Body of pancreas (tissue), 4 donors: ENCODE results near the gene DMAP1. TPM values are rescaled to one million over a fixed set of nuclear protein-coding genes. Genes with fewer than 3 reads are reported as not detected.

ENCODE experiments used
- ATAC-seq: fragments of 150-250 bp; one replicate; pipeline ENCODE4 v1.9.1; 2016
- DNase-seq, 4 donors: peaks; one replicate each; pipeline ENCODE4 v3.0.0-alpha.2; 2019
- H3K27ac ChIP-seq, 4 donors: fragments of 200-600 bp; sonication (generic); 1 replicate in 3 of 4; 2 replicates in 1 of 4; pipeline versions ENCODE4 v1.5.1 to v1.6.1; 2016 to 2019; ENCODE audit warnings: mild to moderate bottlenecking in 1 of 4, mixed read lengths in 1 of 4, moderate library complexity in 1 of 4
- H3K27me3 ChIP-seq, 2 donors: fragments of 200-600 bp; sonication (generic); one replicate each; pipeline ENCODE4 v1.6.0; 2016; ENCODE audit warnings: mild to moderate bottlenecking in 1 of 2
- H3K36me3 ChIP-seq, 2 donors: fragments of 200-600 bp; sonication (generic); replicated peaks in 1 of 2; 2 replicates each; pipeline ENCODE4 v1.5.1; 2016; ENCODE audit warnings: low read depth in 2 of 2; ENCODE audit not compliant: insufficient read depth in 1 of 2
- H3K4me1 ChIP-seq: fragments of 200-600 bp; sonication (generic); one replicate; pipeline ENCODE4 v1.6.0; 2016
- H3K4me3 ChIP-seq, 2 donors: fragments of 200-600 bp; sonication (generic); 1 replicate in 1 of 2; 2 replicates in 1 of 2; pipeline ENCODE4 v1.5.1; 2016 to 2019
- H3K9me3 ChIP-seq, 3 donors: fragments of 200-600 bp; sonication (generic); 1 replicate in 2 of 3; 2 replicates in 1 of 3; pipeline ENCODE4 v1.5.1; 2016
- POLR2A ChIP-seq, 3 donors: fragments of 450-650 bp; IDR thresholded peaks; one replicate each; pipeline ENCODE4 v1.6.1; 2016; ENCODE audit warnings: antibody characterized with exemption in 3 of 3, mild to moderate bottlenecking in 2 of 3
- WGBS, 2 donors: methylation state at CpG; one replicate each; pipeline ENCODE4 v1.1.5; 2017; 5-methylcytosine and 5-hydroxymethylcytosine counted together
- intact Hi-C: fragments of 100-400 bp; cut with DNase I; formaldehyde crosslinking; loops from one replicate; pipeline ENCODE4 v1.15.1; 2023
- total RNA-seq, 2 donors: library from RNA; depleted of rRNA; stranded (reverse); fragments of >200 nt; gene quantifications; one replicate each; pipeline ENCODE4 v1.1.0, GENCODE V29; 2016
- TF ChIP-seq, protein P1 (sequence below), 7 experiments: fragments of 450-650 bp in 4 of 7; fragments of 200-600 bp in 3 of 7; sonication (generic) in 3 of 7; IDR thresholded peaks; one replicate each; pipeline ENCODE4 v1.5.1; 2016 to 2019; ENCODE audit warnings: antibody characterized with exemption in 7 of 7

Gene DMAP1
- total RNA-seq, 2 donors from 2014 or later = 39.2 to 93.3 TPM

DNA sequence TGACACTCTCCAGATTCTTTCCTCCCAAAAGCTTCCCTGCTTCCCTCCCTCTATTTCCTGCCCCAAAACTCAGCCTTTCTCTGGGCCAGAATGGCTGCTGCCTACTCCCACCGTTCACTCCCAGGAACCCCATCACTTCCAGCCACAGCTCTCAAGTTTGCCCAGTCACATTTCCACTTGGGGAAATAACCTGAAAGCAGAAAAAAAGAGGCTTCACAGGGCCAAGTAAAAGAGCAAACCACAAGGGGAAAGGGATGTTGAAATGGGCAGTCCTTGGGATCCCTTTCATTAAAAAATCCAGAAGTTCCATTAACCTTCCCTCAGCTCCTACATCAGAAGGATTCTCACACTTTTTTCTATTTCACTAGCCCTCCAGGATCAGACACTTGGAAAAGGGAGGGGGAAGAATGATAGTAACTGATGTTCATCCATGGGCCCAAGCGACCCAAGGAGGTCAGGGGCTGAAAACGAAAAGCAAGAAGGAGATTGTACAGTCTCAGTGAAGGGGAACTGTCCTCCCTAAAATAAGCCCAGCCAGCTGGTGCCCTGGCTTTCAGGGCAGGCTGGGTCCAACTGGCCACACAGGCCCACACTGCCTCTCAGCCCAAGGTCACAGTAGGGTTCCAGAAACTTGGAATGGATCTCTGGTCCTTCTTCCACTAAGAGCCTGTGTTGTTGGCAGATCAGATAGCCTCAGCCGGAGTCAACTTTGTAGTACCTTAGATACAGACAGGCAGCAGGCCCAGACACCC, 49.7 kb downstream of the DMAP1 start:
- intact Hi-C loops = no loop called here
- ATAC-seq = no peak
- Histone ChIP-seq H3K27ac (no peak overlapping the region), H3K36me3 (no peaks in the 10 kb centered on the region), H3K4me3 (no peak overlapping the region), H3K27me3 (no peaks in the 10 kb centered on the region), H3K4me1 (no peaks in the 10 kb centered on the region), H3K9me3 (no peaks in the 10 kb centered on the region)
- DNase-seq = no peak
- WGBS, 2 donors = 71 to 94% methylated on average over 4 of the region's 4 CpGs
- TF ChIP-seq POLR2A (IDR thresholded peaks at IDR 0.05) = no peak
- TF ChIP-seq, protein P1, sequence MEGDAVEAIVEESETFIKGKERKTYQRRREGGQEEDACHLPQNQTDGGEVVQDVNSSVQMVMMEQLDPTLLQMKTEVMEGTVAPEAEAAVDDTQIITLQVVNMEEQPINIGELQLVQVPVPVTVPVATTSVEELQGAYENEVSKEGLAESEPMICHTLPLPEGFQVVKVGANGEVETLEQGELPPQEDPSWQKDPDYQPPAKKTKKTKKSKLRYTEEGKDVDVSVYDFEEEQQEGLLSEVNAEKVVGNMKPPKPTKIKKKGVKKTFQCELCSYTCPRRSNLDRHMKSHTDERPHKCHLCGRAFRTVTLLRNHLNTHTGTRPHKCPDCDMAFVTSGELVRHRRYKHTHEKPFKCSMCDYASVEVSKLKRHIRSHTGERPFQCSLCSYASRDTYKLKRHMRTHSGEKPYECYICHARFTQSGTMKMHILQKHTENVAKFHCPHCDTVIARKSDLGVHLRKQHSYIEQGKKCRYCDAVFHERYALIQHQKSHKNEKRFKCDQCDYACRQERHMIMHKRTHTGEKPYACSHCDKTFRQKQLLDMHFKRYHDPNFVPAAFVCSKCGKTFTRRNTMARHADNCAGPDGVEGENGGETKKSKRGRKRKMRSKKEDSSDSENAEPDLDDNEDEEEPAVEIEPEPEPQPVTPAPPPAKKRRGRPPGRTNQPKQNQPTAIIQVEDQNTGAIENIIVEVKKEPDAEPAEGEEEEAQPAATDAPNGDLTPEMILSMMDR (IDR thresholded peaks at IDR 0.05) = no peak

DNA sequence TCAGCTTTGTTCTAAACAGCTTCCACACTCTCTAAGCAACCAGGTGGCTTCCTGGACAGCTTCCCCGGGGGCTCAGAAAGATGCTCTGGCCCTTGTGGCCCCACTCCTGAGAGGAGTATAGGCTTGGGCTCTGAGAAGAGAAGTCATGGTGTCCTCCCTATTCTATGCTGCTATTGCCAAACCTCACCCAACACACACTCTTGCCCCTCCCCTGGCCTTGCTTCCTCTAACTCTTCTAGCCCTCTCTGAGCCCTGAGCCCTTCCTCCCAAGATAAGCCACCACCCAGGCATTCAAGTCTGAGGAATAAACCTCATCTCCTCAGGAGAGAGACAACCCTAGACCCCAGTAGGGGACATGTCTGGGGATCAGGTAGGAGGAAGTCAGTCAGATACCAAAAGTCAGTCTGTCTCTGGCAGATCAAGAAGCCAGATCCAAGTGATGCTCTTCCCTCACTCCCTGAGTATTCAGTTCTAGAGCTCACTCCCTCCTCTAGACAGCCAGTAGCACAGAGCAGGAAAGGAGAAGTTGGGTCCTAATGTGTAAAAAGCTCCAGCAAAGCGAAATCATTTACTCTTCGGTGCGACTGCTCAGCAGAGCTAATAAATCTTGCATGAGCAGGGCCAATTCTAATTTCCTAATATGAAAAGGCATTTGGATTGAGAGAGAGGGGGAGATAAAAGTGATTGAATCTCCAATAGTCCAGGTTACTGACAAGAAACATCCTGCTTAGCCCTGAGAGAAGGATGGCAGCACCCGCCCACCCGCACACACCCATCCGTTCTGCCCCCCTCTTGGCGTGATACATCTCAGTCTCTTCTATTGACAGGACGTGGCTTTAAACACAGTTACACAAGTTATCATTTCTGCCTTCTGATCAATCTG, 50.5 kb downstream of the DMAP1 start:
- intact Hi-C loops = no loop called here
- no peaks in the 10 kb centered on the region for H3K4me1 ChIP-seq
- WGBS, 2 donors = 89 to 96% methylated on average over 9 of the region's 9 CpGs
- no peak overlapping the region for H3K27ac ChIP-seq
- no peak for TF ChIP-seq POLR2A (IDR thresholded peaks at IDR 0.05)
- TF ChIP-seq, protein P1 (IDR thresholded peaks at IDR 0.05) = no peak
- H3K9me3 ChIP-seq = no peaks in the 10 kb centered on the region
- ATAC-seq (no peak), DNase-seq (peak in 1 of 4 donors; percentile 15)
- no peaks in the 10 kb centered on the region for H3K27me3 ChIP-seq
- H3K36me3 ChIP-seq = no peaks in the 10 kb centered on the region
- H3K4me3 ChIP-seq = no peak overlapping the region

DNA sequence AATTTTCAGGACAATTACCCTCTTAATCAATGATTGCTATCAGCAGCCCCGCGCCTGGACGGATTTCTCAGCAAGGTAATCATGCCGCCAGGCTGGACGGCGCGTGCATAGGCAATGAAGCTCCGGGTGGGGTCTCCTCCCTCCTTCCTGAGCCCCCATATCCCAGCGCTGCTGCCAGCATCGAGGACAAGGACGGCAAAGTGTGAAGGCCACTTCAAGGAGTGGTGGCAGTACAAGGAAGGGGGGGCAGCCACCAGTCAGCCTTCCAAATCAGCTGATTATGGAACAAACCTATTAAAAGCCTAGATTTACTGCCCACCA, 51.1 kb downstream of the DMAP1 start:
- Histone ChIP-seq H3K9me3 (no peaks in the 10 kb centered on the region), H3K27ac (no peak overlapping the region), H3K27me3 (no peaks in the 10 kb centered on the region), H3K4me1 (no peaks in the 10 kb centered on the region), H3K36me3 (no peaks in the 10 kb centered on the region), H3K4me3 (no peak overlapping the region)
- DNase-seq (no peak), ATAC-seq (no peak)
- no peak for TF ChIP-seq POLR2A (IDR thresholded peaks at IDR 0.05)
- TF ChIP-seq, protein P1 (IDR thresholded peaks at IDR 0.05) = no peak
- WGBS, 2 donors = 83 to 84% methylated on average over 11 of the region's 11 CpGs
- intact Hi-C loops = no loop called here

DNA sequence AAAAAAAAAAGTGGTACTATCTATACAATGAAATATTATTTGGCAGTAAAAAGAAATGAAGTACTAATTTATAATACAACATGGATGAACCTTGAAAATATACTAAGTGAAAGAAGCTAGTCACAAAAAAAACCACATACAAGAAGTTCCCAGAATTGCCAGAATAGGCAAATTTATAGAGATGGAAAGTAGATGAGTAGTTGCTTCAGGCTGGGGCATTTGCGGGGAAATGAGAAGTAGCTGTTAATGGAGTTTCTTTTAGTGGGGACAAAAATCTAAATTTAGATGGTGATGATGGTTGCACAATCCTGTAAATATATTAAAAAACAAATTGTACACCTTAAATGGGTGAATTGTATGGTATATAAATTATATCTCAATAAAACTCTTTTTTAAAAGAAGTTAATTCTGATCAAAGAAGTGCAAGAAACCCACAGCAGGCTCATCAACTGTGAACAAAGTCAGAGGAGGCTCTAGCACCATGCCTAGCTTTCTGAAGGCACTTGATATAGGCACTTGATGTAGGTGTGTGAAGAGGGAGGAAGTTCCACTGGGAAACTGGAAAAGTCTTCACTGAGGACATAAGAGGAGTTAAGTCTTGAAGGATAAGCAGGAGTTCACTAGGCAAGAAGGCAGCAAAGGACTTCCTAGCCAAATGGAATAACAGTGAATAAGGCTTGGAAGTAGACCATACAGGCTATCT, 52.5 kb downstream of the DMAP1 start:
- H3K4me3 ChIP-seq = no peak overlapping the region
- no peak for TF ChIP-seq POLR2A (IDR thresholded peaks at IDR 0.05)
- TF ChIP-seq, protein P1 (IDR thresholded peaks at IDR 0.05) = no peak
- no peaks in the 10 kb centered on the region for H3K27me3 ChIP-seq
- 80 to 94% methylated on average over 1 of the region's 1 CpG for WGBS, 2 donors
- DNase-seq (no peak), ATAC-seq (no peak)
- H3K27ac ChIP-seq = no peak overlapping the region
- no peaks in the 10 kb centered on the region for H3K4me1 ChIP-seq
- intact Hi-C loops = no loop called here
- no peaks in the 10 kb centered on the region for H3K9me3 ChIP-seq
- H3K36me3 ChIP-seq = no peaks in the 10 kb centered on the region
